ENCODE data around the gene DTX4. TPM values are rescaled to one million over a fixed set of nuclear protein-coding genes. Genes with fewer than 3 reads are reported as not detected.

The DTX4 gene
- total RNA-seq, 1 experiment from 2014 or later: 0.21 TPM

DNA sequence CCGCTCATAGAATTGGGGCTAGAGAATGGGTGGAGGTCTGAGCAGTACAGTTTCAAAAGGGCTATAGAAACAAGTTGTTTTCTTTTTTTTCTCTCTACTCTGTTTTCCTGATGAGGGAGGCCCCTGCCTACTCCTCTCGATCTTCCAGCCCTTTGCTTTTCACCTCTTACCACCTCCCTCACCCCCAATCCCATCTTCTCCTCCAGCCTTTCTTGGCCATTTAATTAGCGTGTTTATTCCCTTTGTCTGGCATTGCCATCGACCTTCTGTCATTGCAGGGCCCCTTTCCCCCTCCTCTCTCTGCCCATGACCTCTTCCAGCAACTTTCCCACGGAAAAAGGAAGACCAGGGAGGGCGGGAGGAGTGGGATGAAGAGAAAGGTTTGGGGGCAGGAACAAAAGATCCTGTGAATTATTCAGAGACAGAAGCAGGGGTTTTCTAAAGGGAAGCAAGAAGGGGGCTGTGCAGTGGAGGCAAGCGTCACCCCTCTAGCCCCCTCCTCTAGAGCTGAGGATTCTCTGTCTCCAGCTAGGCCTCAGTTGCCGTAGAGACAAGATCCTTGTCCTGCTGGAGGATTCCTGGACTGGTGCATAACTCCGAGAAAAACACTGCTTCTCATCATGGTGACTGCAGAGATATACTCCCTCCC lies 12.9 kb downstream of the DTX4 start:
- Histone ChIP-seq H3K27ac (ENCODE audit: low read length) (no peak overlapping the region), H3K9me3 (ENCODE audit: control insufficient read depth, insufficient read depth, low read depth, low read length) (no peaks in the 10 kb centered on the region), H3K4me3 (ENCODE audit: low read depth in 2 of 2, low read length in 2 of 2) (no peak overlapping the region), H3K4me1 (ENCODE audit: control insufficient read depth, insufficient read depth, low read length) (no peaks in the 10 kb centered on the region), H3K27me3 (ENCODE audit: control insufficient read depth, insufficient read depth, low read length) (0 out of 2 replicates have a peak, but pooled peaks cover 2% of the 10 kb centered on the region), H3K36me3 (ENCODE audit: control insufficient read depth, insufficient read depth, low read length) (no peaks in the 10 kb centered on the region)
- ATAC-seq: no peak
- intact Hi-C loops (cut with micrococcal nuclease; ENCODE audit: unreplicated experiment): no loop called here
- DNase-seq (ENCODE audit: low read depth, low spot score): no peak
- BruUV-seq (replicated peaks): no TSS peak
- no peak for TF ChIP-seq POLR2AphosphoS5 (IDR thresholded peaks at IDR 0.05; ENCODE audit: low read depth, low read length)
- TF ChIP-seq, protein P1, sequence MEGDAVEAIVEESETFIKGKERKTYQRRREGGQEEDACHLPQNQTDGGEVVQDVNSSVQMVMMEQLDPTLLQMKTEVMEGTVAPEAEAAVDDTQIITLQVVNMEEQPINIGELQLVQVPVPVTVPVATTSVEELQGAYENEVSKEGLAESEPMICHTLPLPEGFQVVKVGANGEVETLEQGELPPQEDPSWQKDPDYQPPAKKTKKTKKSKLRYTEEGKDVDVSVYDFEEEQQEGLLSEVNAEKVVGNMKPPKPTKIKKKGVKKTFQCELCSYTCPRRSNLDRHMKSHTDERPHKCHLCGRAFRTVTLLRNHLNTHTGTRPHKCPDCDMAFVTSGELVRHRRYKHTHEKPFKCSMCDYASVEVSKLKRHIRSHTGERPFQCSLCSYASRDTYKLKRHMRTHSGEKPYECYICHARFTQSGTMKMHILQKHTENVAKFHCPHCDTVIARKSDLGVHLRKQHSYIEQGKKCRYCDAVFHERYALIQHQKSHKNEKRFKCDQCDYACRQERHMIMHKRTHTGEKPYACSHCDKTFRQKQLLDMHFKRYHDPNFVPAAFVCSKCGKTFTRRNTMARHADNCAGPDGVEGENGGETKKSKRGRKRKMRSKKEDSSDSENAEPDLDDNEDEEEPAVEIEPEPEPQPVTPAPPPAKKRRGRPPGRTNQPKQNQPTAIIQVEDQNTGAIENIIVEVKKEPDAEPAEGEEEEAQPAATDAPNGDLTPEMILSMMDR (IDR thresholded peaks at IDR 0.05): no peak
- POLR2A ChIA-PET: no interaction called here
- CTCF ChIA-PET: no interaction called here
- in situ Hi-C loops (cut with HindIII; ENCODE audit: low pct_unique_long_range_greater_than_20kb, low sequenced_read_pairs): no loop called here

DNA sequence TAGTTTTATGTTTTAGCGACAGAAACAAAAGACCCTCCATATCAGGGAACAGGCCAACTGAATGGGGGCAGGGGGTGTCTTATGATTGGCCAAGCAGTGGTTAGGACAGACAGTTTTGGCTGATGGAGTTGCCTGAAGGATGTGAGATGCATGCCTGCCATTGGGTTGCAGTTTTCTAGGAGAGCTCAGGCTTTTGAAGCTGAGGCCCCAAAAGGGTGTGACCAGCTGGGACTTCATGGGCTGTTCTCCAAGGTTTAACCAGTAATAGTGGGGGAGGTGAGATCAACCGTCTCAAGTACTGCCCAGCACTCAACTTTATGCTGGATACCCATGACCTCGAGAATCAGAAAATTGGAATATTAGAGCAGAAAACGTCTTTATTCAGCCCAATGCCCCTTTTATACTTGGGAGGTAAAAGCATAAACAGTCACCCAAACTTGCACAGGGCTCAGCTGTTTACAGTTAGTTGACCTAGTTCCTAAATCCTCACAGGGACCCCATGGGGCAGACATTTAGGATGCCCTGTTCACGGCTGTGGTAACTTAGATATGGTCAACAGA lies 13.5 kb downstream of the DTX4 start:
- intact Hi-C loops (cut with micrococcal nuclease; ENCODE audit: unreplicated experiment): no loop called here
- in situ Hi-C loops (cut with HindIII; ENCODE audit: low pct_unique_long_range_greater_than_20kb, low sequenced_read_pairs): no loop called here
- BruUV-seq (replicated peaks): no TSS peak
- Histone ChIP-seq H3K27ac (ENCODE audit: low read length) (no peak overlapping the region), H3K4me3 (ENCODE audit: low read depth in 2 of 2, low read length in 2 of 2) (no peak overlapping the region), H3K36me3 (ENCODE audit: control insufficient read depth, insufficient read depth, low read length) (no peaks in the 10 kb centered on the region), H3K27me3 (ENCODE audit: control insufficient read depth, insufficient read depth, low read length) (0 out of 2 replicates have a peak, but pooled peaks cover 2% of the 10 kb centered on the region), H3K9me3 (ENCODE audit: control insufficient read depth, insufficient read depth, low read depth, low read length) (no peaks in the 10 kb centered on the region), H3K4me1 (ENCODE audit: control insufficient read depth, insufficient read depth, low read length) (no peaks in the 10 kb centered on the region)
- DNase-seq (ENCODE audit: low read depth, low spot score) (no peak), ATAC-seq (no peak)
- CTCF ChIA-PET: interaction anchor here (1.4 kb wide), 1 partner anchor 14 kb away, joined by 6 read pairs; the partner anchor contains the start of gene DTX4
- POLR2A ChIA-PET: no interaction called here
- TF ChIP-seq TCF7L2 (IDR thresholded peaks at IDR 0.05; ENCODE audit: low read depth, low read length) (no peak), POLR2AphosphoS5 (IDR thresholded peaks at IDR 0.05; ENCODE audit: low read depth, low read length) (no peak), SIN3A (IDR thresholded peaks at IDR 0.05; ENCODE audit: borderline replicate concordance, insufficient read depth, low read depth, low read length) (no peak)
- TF ChIP-seq, protein P1 (IDR thresholded peaks at IDR 0.05): no peak
- TF ChIP-seq, protein P2, sequence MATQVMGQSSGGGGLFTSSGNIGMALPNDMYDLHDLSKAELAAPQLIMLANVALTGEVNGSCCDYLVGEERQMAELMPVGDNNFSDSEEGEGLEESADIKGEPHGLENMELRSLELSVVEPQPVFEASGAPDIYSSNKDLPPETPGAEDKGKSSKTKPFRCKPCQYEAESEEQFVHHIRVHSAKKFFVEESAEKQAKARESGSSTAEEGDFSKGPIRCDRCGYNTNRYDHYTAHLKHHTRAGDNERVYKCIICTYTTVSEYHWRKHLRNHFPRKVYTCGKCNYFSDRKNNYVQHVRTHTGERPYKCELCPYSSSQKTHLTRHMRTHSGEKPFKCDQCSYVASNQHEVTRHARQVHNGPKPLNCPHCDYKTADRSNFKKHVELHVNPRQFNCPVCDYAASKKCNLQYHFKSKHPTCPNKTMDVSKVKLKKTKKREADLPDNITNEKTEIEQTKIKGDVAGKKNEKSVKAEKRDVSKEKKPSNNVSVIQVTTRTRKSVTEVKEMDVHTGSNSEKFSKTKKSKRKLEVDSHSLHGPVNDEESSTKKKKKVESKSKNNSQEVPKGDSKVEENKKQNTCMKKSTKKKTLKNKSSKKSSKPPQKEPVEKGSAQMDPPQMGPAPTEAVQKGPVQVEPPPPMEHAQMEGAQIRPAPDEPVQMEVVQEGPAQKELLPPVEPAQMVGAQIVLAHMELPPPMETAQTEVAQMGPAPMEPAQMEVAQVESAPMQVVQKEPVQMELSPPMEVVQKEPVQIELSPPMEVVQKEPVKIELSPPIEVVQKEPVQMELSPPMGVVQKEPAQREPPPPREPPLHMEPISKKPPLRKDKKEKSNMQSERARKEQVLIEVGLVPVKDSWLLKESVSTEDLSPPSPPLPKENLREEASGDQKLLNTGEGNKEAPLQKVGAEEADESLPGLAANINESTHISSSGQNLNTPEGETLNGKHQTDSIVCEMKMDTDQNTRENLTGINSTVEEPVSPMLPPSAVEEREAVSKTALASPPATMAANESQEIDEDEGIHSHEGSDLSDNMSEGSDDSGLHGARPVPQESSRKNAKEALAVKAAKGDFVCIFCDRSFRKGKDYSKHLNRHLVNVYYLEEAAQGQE (IDR thresholded peaks at IDR 0.05; ENCODE audit: insufficient read depth in 1 of 2, low read depth in 2 of 2, low read length in 1 of 2): no peak
